ENCODE data around the gene DDX60.

Gene DDX60

GRCh38 chr4:168274871-168275270 lies 43.7 kb downstream of the DDX60 start:
- Histone ChIP-seq H3K27me3 (ENCODE audit: insufficient read depth, low read length) (no peaks in the 10 kb centered on the region), H2AFZ (ENCODE audit: low read depth, low read length) (no peak overlapping the region), H3K4me1 (ENCODE audit: insufficient read depth, low read length) (no peaks in the 10 kb centered on the region), H3K4me3 (ENCODE audit: low read length) (no peak overlapping the region), H3K36me3 (ENCODE audit: insufficient read depth, low read length) (no peaks in the 10 kb centered on the region), H3K9me3 (ENCODE audit: low read length) (no peaks in the 10 kb centered on the region)

GRCh38 chr4:168273838-168274237 lies 44.7 kb downstream of the DDX60 start:
- Histone ChIP-seq H3K9me3 (ENCODE audit: low read length) (no peaks in the 10 kb centered on the region), H3K4me3 (ENCODE audit: low read length) (no peak overlapping the region), H3K36me3 (ENCODE audit: insufficient read depth, low read length) (no peaks in the 10 kb centered on the region), H3K4me1 (ENCODE audit: insufficient read depth, low read length) (no peaks in the 10 kb centered on the region), H2AFZ (ENCODE audit: low read depth, low read length) (no peak overlapping the region), H3K27me3 (ENCODE audit: insufficient read depth, low read length) (no peaks in the 10 kb centered on the region)

- Histone ChIP-seq H3K36me3 (ENCODE audit: insufficient read depth, low read length) (no peaks in the 10 kb centered on the region), H3K9me3 (ENCODE audit: low read length) (no peaks in the 10 kb centered on the region), H3K4me1 (ENCODE audit: insufficient read depth, low read length) (no peaks in the 10 kb centered on the region), H3K27me3 (ENCODE audit: insufficient read depth, low read length) (no peaks in the 10 kb centered on the region), H3K4me3 (ENCODE audit: low read length) (no peak overlapping the region), H2AFZ (ENCODE audit: low read depth, low read length) (no peak overlapping the region)
These were observed 46.1 kb downstream of the DDX60 start for GRCh38 chr4:168272488-168272887.

- no peaks in the 10 kb centered on the region for H3K27me3 ChIP-seq (ENCODE audit: insufficient read depth, low read length)
- H3K4me3 ChIP-seq (ENCODE audit: low read length) = no peak overlapping the region
- peaks cover 2% of the 10 kb centered on the region for H3K4me1 ChIP-seq (ENCODE audit: insufficient read depth, low read length)
- H2AFZ ChIP-seq (ENCODE audit: low read depth, low read length) = no peak overlapping the region
- no peaks in the 10 kb centered on the region for H3K36me3 ChIP-seq (ENCODE audit: insufficient read depth, low read length)
- no peaks in the 10 kb centered on the region for H3K9me3 ChIP-seq (ENCODE audit: low read length)
These were observed 48.7 kb downstream of the DDX60 start for GRCh38 chr4:168269896-168270295.

GRCh38 chr4:168265327-168265726 lies 53.2 kb downstream of the DDX60 start:
- Histone ChIP-seq H2AFZ (ENCODE audit: low read depth, low read length) (no peak overlapping the region), H3K4me3 (ENCODE audit: low read length) (no peak overlapping the region), H3K27me3 (ENCODE audit: insufficient read depth, low read length) (no peaks in the 10 kb centered on the region), H3K4me1 (ENCODE audit: insufficient read depth, low read length) (peaks cover 2% of the 10 kb centered on the region), H3K9me3 (ENCODE audit: low read length) (no peaks in the 10 kb centered on the region), H3K36me3 (ENCODE audit: insufficient read depth, low read length) (peaks cover 2% of the 10 kb centered on the region)

- Histone ChIP-seq H3K36me3 (ENCODE audit: insufficient read depth, low read length) (peaks cover 3% of the 10 kb centered on the region), H3K9me3 (ENCODE audit: low read length) (no peaks in the 10 kb centered on the region), H3K4me1 (ENCODE audit: insufficient read depth, low read length) (peaks cover 2% of the 10 kb centered on the region), H3K4me3 (ENCODE audit: low read length) (no peak overlapping the region), H2AFZ (ENCODE audit: low read depth, low read length) (no peak overlapping the region), H3K27me3 (ENCODE audit: insufficient read depth, low read length) (no peaks in the 10 kb centered on the region)
These were observed 53.6 kb downstream of the DDX60 start for GRCh38 chr4:168264903-168265302.

- Histone ChIP-seq H3K36me3 (ENCODE audit: insufficient read depth, low read length) (peaks cover 3% of the 10 kb centered on the region), H3K4me1 (ENCODE audit: insufficient read depth, low read length) (peaks cover 2% of the 10 kb centered on the region), H3K4me3 (ENCODE audit: low read length) (no peak overlapping the region), H3K9me3 (ENCODE audit: low read length) (no peaks in the 10 kb centered on the region), H3K27me3 (ENCODE audit: insufficient read depth, low read length) (no peaks in the 10 kb centered on the region), H2AFZ (ENCODE audit: low read depth, low read length) (no peak overlapping the region)
These were observed 55.5 kb downstream of the DDX60 start for GRCh38 chr4:168263039-168263438.

- H3K36me3 ChIP-seq (ENCODE audit: insufficient read depth, low read length) = peaks cover 3% of the 10 kb centered on the region
- H3K27me3 ChIP-seq (ENCODE audit: insufficient read depth, low read length) = no peaks in the 10 kb centered on the region
- no peaks in the 10 kb centered on the region for H3K9me3 ChIP-seq (ENCODE audit: low read length)
- no peaks in the 10 kb centered on the region for H3K4me1 ChIP-seq (ENCODE audit: insufficient read depth, low read length)
- no peak overlapping the region for H3K4me3 ChIP-seq (ENCODE audit: low read length)
- H2AFZ ChIP-seq (ENCODE audit: low read depth, low read length) = no peak overlapping the region
These were observed 59.5 kb downstream of the DDX60 start for GRCh38 chr4:168259096-168259495.

GRCh38 chr4:168257768-168258167 lies 60.8 kb downstream of the DDX60 start:
- Histone ChIP-seq H3K4me1 (ENCODE audit: insufficient read depth, low read length) (no peaks in the 10 kb centered on the region), H3K27me3 (ENCODE audit: insufficient read depth, low read length) (no peaks in the 10 kb centered on the region), H3K9me3 (ENCODE audit: low read length) (no peaks in the 10 kb centered on the region), H3K4me3 (ENCODE audit: low read length) (no peak overlapping the region), H2AFZ (ENCODE audit: low read depth, low read length) (no peak overlapping the region), H3K36me3 (ENCODE audit: insufficient read depth, low read length) (peaks cover 3% of the 10 kb centered on the region)

GRCh38 chr4:168248176-168248710 lies 70.3 kb downstream of the DDX60 start:
- H2AFZ ChIP-seq (ENCODE audit: low read depth, low read length) = no peak overlapping the region
- H3K27me3 ChIP-seq (ENCODE audit: insufficient read depth, low read length) = no peaks in the 10 kb centered on the region
- H3K4me1 ChIP-seq (ENCODE audit: insufficient read depth, low read length) = no peaks in the 10 kb centered on the region
- peaks cover 3% of the 10 kb centered on the region for H3K9me3 ChIP-seq (ENCODE audit: low read length)
- H3K36me3 ChIP-seq (ENCODE audit: insufficient read depth, low read length) = no peaks in the 10 kb centered on the region
- H3K4me3 ChIP-seq (ENCODE audit: low read length) = no peak overlapping the region

- Histone ChIP-seq H3K4me3 (ENCODE audit: low read length) (no peak overlapping the region), H3K36me3 (ENCODE audit: insufficient read depth, low read length) (no peaks in the 10 kb centered on the region), H3K4me1 (ENCODE audit: insufficient read depth, low read length) (no peaks in the 10 kb centered on the region), H2AFZ (ENCODE audit: low read depth, low read length) (no peak overlapping the region), H3K9me3 (ENCODE audit: low read length) (peaks cover 5% of the 10 kb centered on the region), H3K27me3 (ENCODE audit: insufficient read depth, low read length) (no peaks in the 10 kb centered on the region)
These were observed 70.9 kb downstream of the DDX60 start for GRCh38 chr4:168247603-168248002.

- no peak overlapping the region for H3K4me3 ChIP-seq (ENCODE audit: low read length)
- no peak overlapping the region for H2AFZ ChIP-seq (ENCODE audit: low read depth, low read length)
- no peaks in the 10 kb centered on the region for H3K4me1 ChIP-seq (ENCODE audit: insufficient read depth, low read length)
- H3K9me3 ChIP-seq (ENCODE audit: low read length) = peaks cover 15% of the 10 kb centered on the region
- no peaks in the 10 kb centered on the region for H3K27me3 ChIP-seq (ENCODE audit: insufficient read depth, low read length)
- no peaks in the 10 kb centered on the region for H3K36me3 ChIP-seq (ENCODE audit: insufficient read depth, low read length)
These were observed 76.6 kb downstream of the DDX60 start for GRCh38 chr4:168241953-168242352.

- H3K36me3 ChIP-seq (ENCODE audit: insufficient read depth, low read length) = no peaks in the 10 kb centered on the region
- H2AFZ ChIP-seq (ENCODE audit: low read depth, low read length) = no peak overlapping the region
- peaks cover 15% of the 10 kb centered on the region for H3K9me3 ChIP-seq (ENCODE audit: low read length)
- no peaks in the 10 kb centered on the region for H3K27me3 ChIP-seq (ENCODE audit: insufficient read depth, low read length)
- no peaks in the 10 kb centered on the region for H3K4me1 ChIP-seq (ENCODE audit: insufficient read depth, low read length)
- no peak overlapping the region for H3K4me3 ChIP-seq (ENCODE audit: low read length)
These were observed 77.7 kb downstream of the DDX60 start for GRCh38 chr4:168240821-168241220.

- no peaks in the 10 kb centered on the region for H3K4me1 ChIP-seq (ENCODE audit: insufficient read depth, low read length)
- no peak overlapping the region for H2AFZ ChIP-seq (ENCODE audit: low read depth, low read length)
- no peaks in the 10 kb centered on the region for H3K27me3 ChIP-seq (ENCODE audit: insufficient read depth, low read length)
- no peaks in the 10 kb centered on the region for H3K36me3 ChIP-seq (ENCODE audit: insufficient read depth, low read length)
- H3K4me3 ChIP-seq (ENCODE audit: low read length) = no peak overlapping the region
- no peaks in the 10 kb centered on the region for H3K9me3 ChIP-seq (ENCODE audit: low read length)
These were observed 97.3 kb downstream of the DDX60 start for GRCh38 chr4:168221301-168221700.

All from neuron (in vitro differentiated cells).